SK-N-SH (cell line): ENCODE measurements around the gene OAS2. TPM values are rescaled to one million over a fixed set of nuclear protein-coding genes. Genes with fewer than 3 reads are reported as not detected.

Experiments used
- CTCF ChIA-PET: fragments of 300-600, 350-600 bp; formaldehyde crosslinking; extraction: SDS; loops from one replicate; lab custom pipeline; 2021; lab: Yijun Ruan, JAX
- POLR2A ChIA-PET: fragments of 350-600 bp; sonication (Branson Sonifier 250); formaldehyde crosslinking; extraction: SDS; loops from one replicate; lab custom pipeline; 2020; ENCODE audit warnings: antibody characterized with exemption, inconsistent platforms; lab: Yijun Ruan, JAX
- DNase-seq: peaks from one replicate; pipeline ENCODE4 v3.0.0; 2012
- H2AFZ ChIP-seq: fragments of 200-600 bp; sonication (generic); 2 replicates; pipeline ENCODE4 v1.8.1; 2016; ENCODE audit warnings: antibody characterized with exemption, mild to moderate bottlenecking, low read depth
- H3F3A ChIP-seq: fragments of 200-600 bp; sonication (generic); replicated peaks from 2 replicates; pipeline ENCODE3; 2016; ENCODE audit warnings: antibody characterized with exemption, mild to moderate bottlenecking; ENCODE audit not compliant: insufficient read depth
- H3K27ac ChIP-seq, 2 experiments: fragments of 200-500 bp in 1 of 2; fragments of 200-600 bp in 1 of 2; sonication (Bioruptor generic) in 1 of 2; sonication (generic), shearing (Covaris generic) in 1 of 2; 2 replicates each; pipeline versions ENCODE4 v1.5.1 to v1.6.1; 2014 to 2016; ENCODE audit warnings: low read depth in 2 of 2, inconsistent platforms in 1 of 2, low read length in 1 of 2, mild to moderate bottlenecking in 1 of 2, mixed read lengths in 1 of 2
- H3K27me3 ChIP-seq: fragments of 200-600 bp; sonication (generic), shearing (Covaris generic); 2 replicates; pipeline ENCODE4 v1.6.1; 2016; ENCODE audit warnings: mixed run types; ENCODE audit not compliant: insufficient read depth
- H3K36me3 ChIP-seq, 2 experiments: fragments of 200-500 bp in 1 of 2; fragments of 200-600 bp in 1 of 2; sonication (Bioruptor generic) in 1 of 2; sonication (generic) in 1 of 2; replicated peaks in 1 of 2; 2 replicates each; pipeline versions ENCODE3 to v1.5.1; 2014 to 2016; ENCODE audit warnings: low read length in 1 of 2, mild to moderate bottlenecking in 1 of 2; ENCODE audit not compliant: insufficient read depth in 2 of 2, control insufficient read depth in 1 of 2
- H3K4me1 ChIP-seq, 2 experiments: fragments of 200-500 bp in 1 of 2; fragments of 200-600 bp in 1 of 2; sonication (Bioruptor generic) in 1 of 2; sonication (generic), shearing (Covaris generic) in 1 of 2; 2 replicates each; pipeline versions ENCODE4 v1.5.1 to v1.6.1; 2014 to 2016; ENCODE audit warnings: low read depth in 1 of 2, low read length in 1 of 2, mixed run types in 1 of 2; ENCODE audit not compliant: insufficient read depth in 2 of 2, control insufficient read depth in 1 of 2
- H3K4me2 ChIP-seq: fragments of 200-600 bp; sonication (generic), shearing (Covaris generic); 2 replicates; pipeline ENCODE4 v1.6.1; 2017; ENCODE audit warnings: mixed run types
- H3K4me3 ChIP-seq, 2 experiments: fragments of 200-500 bp in 1 of 2; fragments of 200-600 bp in 1 of 2; sonication (Bioruptor generic) in 1 of 2; sonication (generic), shearing (Covaris generic) in 1 of 2; 2 replicates each; pipeline versions ENCODE4 v1.5.1 to v1.8.1; 2014 to 2016; ENCODE audit warnings: low read depth in 2 of 2, inconsistent platforms in 1 of 2, low read length in 1 of 2, mild to moderate bottlenecking in 1 of 2, mixed read lengths in 1 of 2, moderate library complexity in 1 of 2
- H3K79me2 ChIP-seq: fragments of 200-600 bp; sonication (generic); 2 replicates; pipeline ENCODE4 v1.8.1; 2017; ENCODE audit warnings: mild to moderate bottlenecking; ENCODE audit not compliant: insufficient read depth
- H3K9ac ChIP-seq: fragments of 200-600 bp; sonication (generic); 2 replicates; pipeline ENCODE4 v1.6.1; 2017; ENCODE audit warnings: mixed run types
- H3K9me2 ChIP-seq: fragments of 200-600 bp; sonication (generic); 2 replicates; pipeline ENCODE4 v1.6.1; 2017; ENCODE audit warnings: mixed run types
- H3K9me3 ChIP-seq: fragments of 200-600 bp; sonication (generic); 2 replicates; pipeline ENCODE4 v1.6.1; 2017; ENCODE audit warnings: mixed run types, mild to moderate bottlenecking, moderate library complexity
- H4K20me1 ChIP-seq: fragments of 200-600 bp; sonication (generic); 2 replicates; pipeline ENCODE4 v1.6.1; 2017; ENCODE audit warnings: mild to moderate bottlenecking, mixed run types; ENCODE audit not compliant: insufficient read depth
- CTCF ChIP-seq: fragments of 200-600 bp; sonication (generic); IDR thresholded peaks from 2 replicates; pipeline ENCODE4 v1.6.1; 2017; ENCODE audit warnings: antibody characterized with exemption, mild to moderate bottlenecking, moderate library complexity
- EZH2phosphoT487 ChIP-seq: fragments of 200-600 bp; sonication (generic); IDR thresholded peaks from 2 replicates; pipeline ENCODE4 v1.6.1; 2017; ENCODE audit warnings: low read depth, mixed run types, mild to moderate bottlenecking, antibody characterized with exemption, moderate library complexity, borderline replicate concordance
- FOSL2 ChIP-seq: IDR thresholded peaks from 2 replicates; pipeline ENCODE4 v1.4.0; 2012; ENCODE audit warnings: low read depth, mild to moderate bottlenecking, moderate library complexity, borderline replicate concordance
- FOXJ3 ChIP-seq: sonication (generic); formaldehyde crosslinking; IDR thresholded peaks from 2 replicates; pipeline ENCODE4 v1.5.1; 2020; ENCODE audit warnings: mild to moderate bottlenecking, missing genetic modification reagents
- PBX3 ChIP-seq: IDR thresholded peaks from 2 replicates; pipeline ENCODE4; 2012
- RAD21 ChIP-seq: IDR thresholded peaks from 2 replicates; pipeline ENCODE4 v1.6.1; 2012; ENCODE audit warnings: mild to moderate bottlenecking, low read length
- RCOR1 ChIP-seq: fragments of 150-350 bp; IDR thresholded peaks from 2 replicates; pipeline ENCODE4 v1.6.1; 2017; ENCODE audit warnings: antibody characterized with exemption, low read length
- SIN3A ChIP-seq: IDR thresholded peaks from 2 replicates; pipeline ENCODE4 v1.6.1; 2012; ENCODE audit warnings: low read depth, mild to moderate bottlenecking, low read length, moderate library complexity, borderline replicate concordance
- WGBS: methylation state at CpG from one replicate; pipeline ENCODE4 v1.1.6; 2017; ENCODE audit warnings: low lambda C conversion rate; 5-methylcytosine and 5-hydroxymethylcytosine counted together
- polyA plus RNA-seq, 3 experiments: library from polyadenylated mRNA; depleted of rRNA; stranded (reverse); fragments of >200 nt; gene quantifications; 2 replicates each; pipeline ENCODE4 v1.2.3, GENCODE V29; 2012
- TF ChIP-seq, protein P1 (sequence below): IDR thresholded peaks from 2 replicates; pipeline ENCODE4 v1.4.0; 2012; ENCODE audit warnings: low read depth, borderline replicate concordance

The OAS2 gene
- polyA plus RNA-seq, 1 of the 3 experiments (the other 2 are of a cell fraction), result not detected

- no peaks in the 10 kb centered on the region for H4K20me1 ChIP-seq
- WGBS, result 100% methylated on average over 1 of the region's 1 CpG
Observed at GRCh38 chr12:112936264-112936663, 42.1 kb upstream of the OAS2 start.

More at GRCh38 chr12:112936264-112936663, 42.1 kb upstream of the OAS2 start:
- ChIA-PET POLR2A (no interaction called here), CTCF (no interaction called here)
- no peak overlapping the region for H3K9ac ChIP-seq
- H3K9me2 ChIP-seq, result no peaks in the 10 kb centered on the region
- H3K79me2 ChIP-seq, result no peaks in the 10 kb centered on the region
- no peak overlapping the region for H3K4me3 ChIP-seq
- H3K36me3 ChIP-seq, result no peaks in the 10 kb centered on the region
- no peak overlapping the region for H3K27ac ChIP-seq
- H3K4me2 ChIP-seq, result no peak overlapping the region
- no peak overlapping the region for H2AFZ ChIP-seq
- TF ChIP-seq RCOR1 (no peak), RAD21 (no peak), PBX3 (no peak), FOSL2 (no peak), SIN3A (no peak), FOXJ3 (CRISPR knock-in tag) (no peak), CTCF (no peak), EZH2phosphoT487 (no peak)
- TF ChIP-seq, protein P1, sequence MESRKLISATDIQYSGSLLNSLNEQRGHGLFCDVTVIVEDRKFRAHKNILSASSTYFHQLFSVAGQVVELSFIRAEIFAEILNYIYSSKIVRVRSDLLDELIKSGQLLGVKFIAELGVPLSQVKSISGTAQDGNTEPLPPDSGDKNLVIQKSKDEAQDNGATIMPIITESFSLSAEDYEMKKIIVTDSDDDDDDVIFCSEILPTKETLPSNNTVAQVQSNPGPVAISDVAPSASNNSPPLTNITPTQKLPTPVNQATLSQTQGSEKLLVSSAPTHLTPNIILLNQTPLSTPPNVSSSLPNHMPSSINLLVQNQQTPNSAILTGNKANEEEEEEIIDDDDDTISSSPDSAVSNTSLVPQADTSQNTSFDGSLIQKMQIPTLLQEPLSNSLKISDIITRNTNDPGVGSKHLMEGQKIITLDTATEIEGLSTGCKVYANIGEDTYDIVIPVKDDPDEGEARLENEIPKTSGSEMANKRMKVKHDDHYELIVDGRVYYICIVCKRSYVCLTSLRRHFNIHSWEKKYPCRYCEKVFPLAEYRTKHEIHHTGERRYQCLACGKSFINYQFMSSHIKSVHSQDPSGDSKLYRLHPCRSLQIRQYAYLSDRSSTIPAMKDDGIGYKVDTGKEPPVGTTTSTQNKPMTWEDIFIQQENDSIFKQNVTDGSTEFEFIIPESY, result no peak
- no peak for DNase-seq
- peaks cover 0 to 15% of the 10 kb centered on the region in 2 experiments; a peak in 2 of 4 replicates for H3K4me1 ChIP-seq
- H3K27me3 ChIP-seq, result no peaks in the 10 kb centered on the region
- no peaks in the 10 kb centered on the region for H3F3A ChIP-seq
- H3K9me3 ChIP-seq, result no peaks in the 10 kb centered on the region
